K562 (cell line): ENCODE data around the gene PRSS56. TPM values are rescaled to one million over a fixed set of nuclear protein-coding genes. Genes with fewer than 3 reads are reported as not detected.

Source experiments
- ATAC-seq: fragments of 200-7000 bp; cut with Tn5 transposase; 3 replicates; pipeline ENCODE4 v1.9.1; 2020; ENCODE audit warnings: moderate library complexity
- BruUV-seq: library from RNA; stranded (reverse); fragments of 400-500 nt; replicated peaks from 2 replicates; lab custom pipeline; 2021; lab: Mats Ljungman, UMichigan
- CTCF ChIA-PET: fragments of 300-600 bp; formaldehyde crosslinking; extraction: SDS; loops from one replicate; lab custom pipeline; 2021; ENCODE audit warnings: low intra/inter-chr PET ratio; lab: Yijun Ruan, JAX
- POLR2A ChIA-PET: fragments of 300-600, 350-650 bp; sonication (Branson Sonifier 250); formaldehyde crosslinking; extraction: SDS; loops from one replicate; lab custom pipeline; 2021; ENCODE audit warnings: antibody characterized with exemption, inconsistent platforms; lab: Yijun Ruan, JAX
- DNase-seq, 4 experiments: peaks; one replicate each; pipeline versions ENCODE4 v3.0.0 to v3.0.0-alpha.2; 2011 to 2018; ENCODE audit warnings: low spot score in 3 of 4, mixed read lengths in 3 of 4; ENCODE audit errors: extremely low read depth in 1 of 4
- FAIRE-seq: peaks from 2 replicates; lab custom pipeline; 2011; peaks lifted over from hg19 to GRCh38; lab: Jason Lieb, UNC
- H2AFZ ChIP-seq: 2 replicates; pipeline ENCODE4 v1.6.0; 2011; ENCODE audit warnings: low read depth, low read length, control low read depth, inconsistent platforms
- H3K27ac ChIP-seq: fragments of 200-600 bp; 3 replicates; pipeline ENCODE4 v1.8.0; 2011; ENCODE audit warnings: low read depth, mild to moderate bottlenecking, control low read depth, inconsistent platforms, low read length, moderate library complexity, mixed read lengths; ENCODE audit errors: extremely low read depth
- H3K27me3 ChIP-seq, 2 experiments: fragments of 300-600 bp in 1 of 2; 2 replicates in 1 of 2; 3 replicates in 1 of 2; pipeline versions ENCODE4 v1.6.0 to v1.8.0; 2011; ENCODE audit warnings: inconsistent platforms in 2 of 2, low read length in 2 of 2, mild to moderate bottlenecking in 1 of 2, mixed read lengths in 1 of 2, moderate library complexity in 1 of 2; ENCODE audit not compliant: control insufficient read depth in 2 of 2, insufficient read depth in 2 of 2
- H3K36me3 ChIP-seq: fragments of 300-600 bp; 3 replicates; pipeline ENCODE4 v1.8.0; 2011; ENCODE audit warnings: mild to moderate bottlenecking, low read length, inconsistent platforms; ENCODE audit not compliant: control insufficient read depth, insufficient read depth
- H3K4me1 ChIP-seq, 2 experiments: fragments of 200-600 bp in 1 of 2; replicated peaks in 1 of 2; 2 replicates in 1 of 2; 3 replicates in 1 of 2; pipeline versions ENCODE4 v1.5.1 to v1.8.0; 2011; ENCODE audit warnings: inconsistent platforms in 2 of 2, low read length in 2 of 2, mild to moderate bottlenecking in 1 of 2, mixed read lengths in 1 of 2, moderate library complexity in 1 of 2; ENCODE audit not compliant: control insufficient read depth in 2 of 2, insufficient read depth in 2 of 2
- H3K4me2 ChIP-seq: 2 replicates; pipeline ENCODE4 v1.6.1; 2011; ENCODE audit warnings: low read length, control low read depth, inconsistent platforms, mixed read lengths; ENCODE audit not compliant: insufficient read depth
- H3K4me3 ChIP-seq: fragments of 200-600 bp; sonication (generic), shearing (Covaris generic); 2 replicates; pipeline ENCODE4 v1.5.1; 2016; ENCODE audit warnings: control low read depth, inconsistent platforms
- H3K79me2 ChIP-seq: fragments of 200-600 bp; 3 replicates; pipeline ENCODE4 v1.8.0; 2011; ENCODE audit warnings: low read length, inconsistent platforms; ENCODE audit not compliant: control insufficient read depth, insufficient read depth
- H3K9ac ChIP-seq, 2 experiments: 2 replicates each; pipeline versions ENCODE4 v1.6.0 to v1.6.1; 2011; ENCODE audit warnings: low read depth in 2 of 2, low read length in 2 of 2, control low read depth in 1 of 2, inconsistent platforms in 1 of 2, mild to moderate bottlenecking in 1 of 2, mixed read lengths in 1 of 2; ENCODE audit not compliant: insufficient read depth in 1 of 2
- H3K9me1 ChIP-seq: one replicate; pipeline ENCODE4 v1.6.0; 2011; ENCODE audit warnings: inconsistent platforms, mild to moderate bottlenecking, low read length, moderate library complexity; ENCODE audit not compliant: control insufficient read depth, insufficient read depth
- H3K9me3 ChIP-seq: replicated peaks from 2 replicates; pipeline ENCODE4 v1.5.1; 2011; ENCODE audit warnings: low read depth, low read length, inconsistent platforms; ENCODE audit not compliant: control insufficient read depth, insufficient read depth
- H4K20me1 ChIP-seq: replicated peaks from 2 replicates; pipeline ENCODE4 v1.6.1; 2011; ENCODE audit warnings: low read length, inconsistent platforms, mixed read lengths; ENCODE audit not compliant: control insufficient read depth, insufficient read depth
- CEBPG ChIP-seq, 3 experiments: fragments of 200-800 bp in 1 of 3; sonication (Bioruptor generic) in 1 of 3; sonication (generic) in 1 of 3; formaldehyde crosslinking in 1 of 3; IDR thresholded peaks in 2 of 3; conservative IDR thresholded peaks in 1 of 3; 2 replicates each; pipeline versions ENCODE4 v1.6.1 to v1.8.0; 2016 to 2022; ENCODE audit warnings: missing compliant biosample characterization in 2 of 3, missing genetic modification characterization in 2 of 3, mild to moderate bottlenecking in 1 of 3, missing genetic modification reagents in 1 of 3
- ILF3 ChIP-seq: fragments of 450-650 bp; IDR thresholded peaks from 2 replicates; pipeline ENCODE4 v1.6.1; 2018; ENCODE audit warnings: antibody characterized with exemption, mild to moderate bottlenecking, moderate library complexity, borderline replicate concordance
- MYBL2 ChIP-seq, 2 experiments: fragments of 450-650 bp in 1 of 2; sonication (generic) in 1 of 2; formaldehyde crosslinking in 1 of 2; IDR thresholded peaks; 2 replicates each; pipeline versions ENCODE4 v1.6.1 to v1.8.1; 2017 to 2022; ENCODE audit warnings: borderline replicate concordance in 1 of 2, inconsistent platforms in 1 of 2, low read depth in 1 of 2, mild to moderate bottlenecking in 1 of 2, missing genetic modification reagents in 1 of 2, moderate library complexity in 1 of 2
- NCOA4 ChIP-seq: fragments of 450-650 bp; IDR thresholded peaks from 2 replicates; pipeline ENCODE4 v1.6.1; 2018; ENCODE audit warnings: mild to moderate bottlenecking; ENCODE audit not compliant: partially characterized antibody
- RBM14 ChIP-seq: fragments of 200-400 bp; formaldehyde crosslinking; IDR thresholded peaks from 2 replicates; pipeline ENCODE4 v1.6.1; 2018; ENCODE audit warnings: low read depth, mild to moderate bottlenecking, low read length, moderate library complexity, borderline replicate concordance; ENCODE audit not compliant: insufficient read depth
- RFX5 ChIP-seq: IDR thresholded peaks from 2 replicates; pipeline ENCODE4 v1.6.1; 2011; ENCODE audit warnings: low read depth, mild to moderate bottlenecking, improper control_type of control experiment, low read length
- SMC3 ChIP-seq: conservative IDR thresholded peaks from 2 replicates; pipeline ENCODE4 v1.6.1; 2011; ENCODE audit warnings: low read depth, low read length, improper control_type of control experiment; ENCODE audit not compliant: insufficient read depth
- STAT5A ChIP-seq: IDR thresholded peaks from 2 replicates; pipeline ENCODE4 v1.6.1; 2012; ENCODE audit warnings: low read length, inconsistent platforms, borderline replicate concordance
- TARDBP ChIP-seq: fragments of 450-650 bp; IDR thresholded peaks from 2 replicates; pipeline ENCODE4 v1.6.1; 2016
- YBX1 ChIP-seq: fragments of 450-650 bp; IDR thresholded peaks from 2 replicates; pipeline ENCODE4 v1.7.1; 2016; ENCODE audit warnings: mild to moderate bottlenecking
- ZBTB8A ChIP-seq: fragments of 450-650 bp; IDR thresholded peaks from 2 replicates; pipeline ENCODE4 v1.6.1; 2018; ENCODE audit warnings: mild to moderate bottlenecking, moderate library complexity; ENCODE audit not compliant: partially characterized antibody
- ZFX ChIP-seq: sonication (generic); formaldehyde crosslinking; IDR thresholded peaks from 2 replicates; pipeline ENCODE4 v1.8.0; 2022; ENCODE audit warnings: mild to moderate bottlenecking, missing genetic modification reagents, moderate library complexity
- ZNF384 ChIP-seq: IDR thresholded peaks from 2 replicates; pipeline ENCODE4 v1.6.1; 2012; ENCODE audit warnings: low read depth, low read length, improper control_type of control experiment
- ZNF589 ChIP-seq: fragments of 200-800 bp; sonication (Bioruptor generic); IDR thresholded peaks from 2 replicates; pipeline ENCODE4 v1.6.1; 2016; ENCODE audit warnings: low read depth, missing genetic modification characterization, missing compliant biosample characterization
- ZNF699 ChIP-seq: fragments of 250-450 bp; sonication (Bioruptor Pico); IDR thresholded peaks from 2 replicates; pipeline ENCODE4 v1.8.0; 2021; ENCODE audit warnings: mild to moderate bottlenecking, moderate library complexity; ENCODE audit not compliant: insufficient replicate concordance
- WGBS: fragments of 100-300 bp; shearing (Covaris generic); methylation state at CpG from one replicate; pipeline ENCODE4 v1.1.6; 2016; ENCODE audit warnings: low coverage, mixed read lengths; ENCODE audit not compliant: insufficient coverage; ENCODE audit errors: missing lambda C conversion rate; 5-methylcytosine and 5-hydroxymethylcytosine counted together
- in situ Hi-C: fragments of 300-500 bp; cut with MboI; formaldehyde crosslinking; loops from 4 replicates; pipeline ENCODE4 v1.15.0; 2018; ENCODE audit warnings: inconsistent platforms, mixed read lengths
- intact Hi-C: fragments of 100-400 bp; cut with micrococcal nuclease; formaldehyde crosslinking; loops from 2 replicates; pipeline ENCODE4 v1.14.2; 2022
- polyA plus RNA-seq, 8 experiments: library from polyadenylated mRNA; depleted of rRNA in 4 of 8; stranded (reverse) in 5 of 8; unstranded in 3 of 8; fragments of >200 nt; fragmentation: Nextera tagmentation in 2 of 8; fragmentation: Illumina TruSeq in 1 of 8; extraction: Ambion mirVana in 2 of 8; extraction: Trizol in 1 of 8; gene quantifications; 2 replicates each; pipeline versions ENCODE4 v1.2.1 to v1.2.3, GENCODE V29; 2011 to 2014; ENCODE audit warnings: inconsistent platforms in 1 of 8, missing spikeins in 1 of 8
- total RNA-seq, 7 experiments: library from RNA; depleted of rRNA in 6 of 7; stranded (reverse); fragments of >200 nt in 6 of 7; fragmentation: Illumina TruSeq in 2 of 7; extraction: Trizol in 2 of 7; gene quantifications; 2 replicates each; pipeline versions ENCODE4 v1.2.1 to v1.2.3, GENCODE V29; 2011 to 2021; ENCODE audit warnings: low replicate concordance in 1 of 7
- TF ChIP-seq, protein P1 (sequence below), 2 experiments: fragments of 450-650 bp in 1 of 2; sonication (generic) in 1 of 2; formaldehyde crosslinking; conservative IDR thresholded peaks; 2 replicates each; pipeline versions ENCODE4 v1.4.0 to v1.8.1; 2020 to 2022; ENCODE audit warnings: mild to moderate bottlenecking in 1 of 2, missing genetic modification reagents in 1 of 2
- TF ChIP-seq, protein P2 (sequence below): fragments of 450-650 bp; IDR thresholded peaks from 2 replicates; pipeline ENCODE4 v1.6.1; 2014; ENCODE audit warnings: low read depth, mild to moderate bottlenecking, moderate library complexity, borderline replicate concordance

PRSS56 gene
- total and polyA plus RNA-seq, 9 of the 15 experiments (the other 6 are each of a cell fraction or from before 2014, with no cell fraction given) = not detected

DNA sequence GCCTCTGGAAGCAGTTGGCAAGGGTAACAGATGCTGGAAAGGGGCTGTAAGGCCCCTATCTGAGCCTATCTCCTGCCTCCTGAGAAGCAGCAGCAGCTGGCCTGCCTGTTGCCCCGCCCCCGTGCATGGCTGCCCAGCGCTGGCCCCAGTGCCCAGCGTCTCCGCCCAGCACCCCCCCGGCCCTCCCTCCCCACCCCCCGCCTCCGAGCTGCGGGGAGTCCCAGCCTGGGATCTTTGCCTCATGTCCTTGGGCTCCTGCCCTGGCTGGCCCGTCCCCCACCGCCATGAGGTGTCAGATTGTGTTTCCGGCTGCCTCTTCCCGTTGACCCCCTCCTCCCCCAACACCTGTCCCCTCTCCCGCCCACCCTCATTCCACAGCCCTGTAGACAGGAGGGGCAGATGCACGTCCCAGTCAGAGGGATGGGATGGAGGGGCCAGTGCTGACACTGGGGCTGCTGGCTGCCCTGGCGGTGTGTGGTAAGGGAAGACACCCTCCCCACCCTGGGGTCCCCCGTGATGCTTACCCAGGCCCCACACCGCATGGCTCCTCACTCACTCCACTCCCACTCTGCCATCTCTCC lies 5.7 kb downstream of the PRSS56 start, which contains the start of gene CHRND:
Gene CHRND (plus strand): TSS at position 370 of the 581 bp plus-strand sequence. CDS start 56 bp downstream, at position 426.
- 19% methylated on average over 4 of the region's 18 CpGs for WGBS
- Histone ChIP-seq H3K79me2 (no peaks in the 10 kb centered on the region), H3K4me2 (no peak within 1 kb of the TSS), H3K9ac (no peak within 1 kb of the TSS), H3K9me1 (no peaks in the 10 kb centered on the region), H3K36me3 (no peaks in the 10 kb centered on the region), H2AFZ (no peak within 1 kb of the TSS), H3K9me3 (no peaks in the 10 kb centered on the region), H3K27me3 (peaks cover 0 to 52% of the 10 kb centered on the region in 2 experiments; a peak in 2 of 5 replicates), H3K4me3 (no peak within 1 kb of the TSS), H3K27ac (no peak within 1 kb of the TSS), H4K20me1 (no peaks in the 10 kb centered on the region), H3K4me1 (peaks cover 0 to 27% of the 10 kb centered on the region in 2 experiments; a peak in 2 of 5 replicates)
- BruUV-seq = no TSS peak
- in situ Hi-C loops (no loop called here), intact Hi-C loops (no loop called here)
- CTCF ChIA-PET = no interaction called here
- POLR2A ChIA-PET = interaction anchor here (0.5 to 0.6 kb wide), 2 partner anchors 19 to 474 kb away, joined by 3 to 4 read pairs; no protein-coding TSS in a partner anchor
- TF ChIP-seq ILF3 (no peak), ZBTB8A (no peak), RBM14 (no peak), MYBL2 (IDR thresholded peaks at IDR 0.05; ENCODE audit: low read depth) (no peak), MYBL2 (CRISPR knock-in tag; IDR thresholded peaks at IDR 0.05; ENCODE audit: borderline replicate concordance) (no peak), NCOA4 (no peak), RFX5 (no peak), ZFX (CRISPR knock-in tag) (no peak), ZNF589 (CRISPR knock-in tag) (no peak), STAT5A (no peak), CEBPG (CRISPR knock-in tag; IDR thresholded peaks at IDR 0.05) (no peak), CEBPG (tag; conservative IDR thresholded peaks at IDR 0.05 in 1 of 2, IDR thresholded peaks at IDR 0.05 in 1 of 2) (no peak), SMC3 (no peak), YBX1 (no peak), ZNF699 (no peak), TARDBP (no peak), ZNF384 (no peak)
- TF ChIP-seq, protein P1, sequence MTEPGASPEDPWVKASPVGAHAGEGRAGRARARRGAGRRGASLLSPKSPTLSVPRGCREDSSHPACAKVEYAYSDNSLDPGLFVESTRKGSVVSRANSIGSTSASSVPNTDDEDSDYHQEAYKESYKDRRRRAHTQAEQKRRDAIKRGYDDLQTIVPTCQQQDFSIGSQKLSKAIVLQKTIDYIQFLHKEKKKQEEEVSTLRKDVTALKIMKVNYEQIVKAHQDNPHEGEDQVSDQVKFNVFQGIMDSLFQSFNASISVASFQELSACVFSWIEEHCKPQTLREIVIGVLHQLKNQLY (CRISPR knock-in tag; conservative IDR thresholded peaks at IDR 0.05) = no peak
- TF ChIP-seq, protein P2, sequence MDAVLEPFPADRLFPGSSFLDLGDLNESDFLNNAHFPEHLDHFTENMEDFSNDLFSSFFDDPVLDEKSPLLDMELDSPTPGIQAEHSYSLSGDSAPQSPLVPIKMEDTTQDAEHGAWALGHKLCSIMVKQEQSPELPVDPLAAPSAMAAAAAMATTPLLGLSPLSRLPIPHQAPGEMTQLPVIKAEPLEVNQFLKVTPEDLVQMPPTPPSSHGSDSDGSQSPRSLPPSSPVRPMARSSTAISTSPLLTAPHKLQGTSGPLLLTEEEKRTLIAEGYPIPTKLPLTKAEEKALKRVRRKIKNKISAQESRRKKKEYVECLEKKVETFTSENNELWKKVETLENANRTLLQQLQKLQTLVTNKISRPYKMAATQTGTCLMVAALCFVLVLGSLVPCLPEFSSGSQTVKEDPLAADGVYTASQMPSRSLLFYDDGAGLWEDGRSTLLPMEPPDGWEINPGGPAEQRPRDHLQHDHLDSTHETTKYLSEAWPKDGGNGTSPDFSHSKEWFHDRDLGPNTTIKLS = no peak
- FAIRE-seq (no peak), DNase-seq (peak in 1 of 4 experiments; percentile 33), ATAC-seq (no peak)
